Gastroesophageal sphincter (tissue), 4 donors: ENCODE data around the gene FLRT3. TPM values are rescaled to one million over a fixed set of nuclear protein-coding genes. Genes with fewer than 3 reads are reported as not detected.

Source experiments
- ATAC-seq: fragments of 150-250 bp; one replicate; pipeline ENCODE4 v1.9.1; 2016; ENCODE audit warnings: mild to moderate bottlenecking, moderate library complexity
- H3K27ac ChIP-seq, 4 donors: fragments of 200-600 bp; sonication (generic) in 3 of 4; 1 replicate in 3 of 4; 2 replicates in 1 of 4; pipeline ENCODE4 v1.5.1; 2016 to 2019
- H3K27me3 ChIP-seq: fragments of 200-600 bp; sonication (generic); one replicate; pipeline ENCODE4 v1.5.1; 2019
- H3K36me3 ChIP-seq, 2 donors: fragments of 200-600 bp; sonication (generic); one replicate each; pipeline ENCODE4 v1.5.1; 2019; ENCODE audit warnings: control low read depth in 1 of 2
- H3K4me1 ChIP-seq, 3 donors: fragments of 200-600 bp; sonication (generic); 1 replicate in 2 of 3; 2 replicates in 1 of 3; pipeline ENCODE4 v1.5.1; 2016 to 2019; ENCODE audit warnings: control low read depth in 2 of 3
- H3K4me3 ChIP-seq, 2 donors: fragments of 200-600 bp; sonication (generic); one replicate each; pipeline ENCODE4 v1.5.1; 2019; ENCODE audit warnings: mild to moderate bottlenecking in 1 of 2, moderate library complexity in 1 of 2
- H3K9me3 ChIP-seq, 3 donors: fragments of 200-600 bp; sonication (generic); one replicate each; pipeline ENCODE4 v1.5.1; 2017 to 2019; ENCODE audit warnings: control low read depth in 2 of 3
- EP300 ChIP-seq: sonication (generic); formaldehyde crosslinking; IDR thresholded peaks from one replicate; pipeline ENCODE4 v1.6.1; 2017; ENCODE audit warnings: antibody characterized with exemption, mild to moderate bottlenecking
- POLR2A ChIP-seq, 2 donors: fragments of 450-650 bp; IDR thresholded peaks; one replicate each; pipeline ENCODE4 v1.6.1; 2017; ENCODE audit warnings: antibody characterized with exemption in 2 of 2, mild to moderate bottlenecking in 2 of 2, moderate library complexity in 1 of 2
- POLR2AphosphoS5 ChIP-seq: sonication (generic); formaldehyde crosslinking; IDR thresholded peaks from one replicate; pipeline ENCODE4 v1.6.1; 2017; ENCODE audit warnings: antibody characterized with exemption
- WGBS, 2 donors: methylation state at CpG; one replicate each; pipeline ENCODE4 v1.1.5; 2018; ENCODE audit warnings: low coverage in 1 of 2; 5-methylcytosine and 5-hydroxymethylcytosine counted together
- total RNA-seq, 4 donors: library from RNA; depleted of rRNA; stranded (reverse); fragments of >200 nt; gene quantifications; one replicate each; pipeline ENCODE4 v1.1.0, GENCODE V29; 2016
- TF ChIP-seq, protein P1 (sequence below), 4 experiments: fragments of 200-600 bp in 2 of 4; fragments of 450-650 bp in 2 of 4; sonication (generic) in 1 of 4; IDR thresholded peaks; one replicate each; pipeline ENCODE4 v1.5.1; 2017 to 2019; ENCODE audit warnings: antibody characterized with exemption in 4 of 4, mild to moderate bottlenecking in 2 of 4, moderate library complexity in 2 of 4

FLRT3 gene
- total RNA-seq, 4 donors from 2014 or later = 0.96 to 8.3 (median 2.2) TPM

DNA sequence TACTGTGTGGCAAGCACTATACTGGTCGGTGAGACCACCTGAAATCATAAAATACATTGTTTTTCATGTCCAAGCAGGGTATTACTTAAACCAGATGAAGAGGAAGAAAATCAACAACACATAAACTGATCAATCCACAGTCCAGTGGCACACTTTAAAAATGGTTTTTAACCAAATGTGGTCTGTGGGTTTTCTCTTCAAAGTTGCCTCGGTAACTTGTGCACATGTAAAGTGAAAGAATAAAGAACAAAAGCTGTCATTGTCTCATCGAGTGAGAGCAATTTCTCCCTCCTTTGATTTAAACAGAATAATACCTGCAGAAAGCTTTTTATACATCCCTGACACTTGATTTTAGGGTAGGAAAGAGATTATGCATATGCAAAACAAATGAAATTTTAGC, 3.7 kb downstream of the FLRT3 start:
- peaks cover 0 to 5% (median 2%) of the 10 kb centered on the region in 3 donors for H3K4me1 ChIP-seq
- H3K4me3 ChIP-seq = peak overlapping the region in 1 of 2 donors; percentile 3
- 47 to 62% methylated on average over 3 of the region's 3 CpGs for WGBS, 2 donors
- H3K27ac ChIP-seq = no peak overlapping the region
- ATAC-seq = no peak
- H3K27me3 ChIP-seq = no peaks in the 10 kb centered on the region
- TF ChIP-seq POLR2AphosphoS5 = no peak
- TF ChIP-seq, protein P1, sequence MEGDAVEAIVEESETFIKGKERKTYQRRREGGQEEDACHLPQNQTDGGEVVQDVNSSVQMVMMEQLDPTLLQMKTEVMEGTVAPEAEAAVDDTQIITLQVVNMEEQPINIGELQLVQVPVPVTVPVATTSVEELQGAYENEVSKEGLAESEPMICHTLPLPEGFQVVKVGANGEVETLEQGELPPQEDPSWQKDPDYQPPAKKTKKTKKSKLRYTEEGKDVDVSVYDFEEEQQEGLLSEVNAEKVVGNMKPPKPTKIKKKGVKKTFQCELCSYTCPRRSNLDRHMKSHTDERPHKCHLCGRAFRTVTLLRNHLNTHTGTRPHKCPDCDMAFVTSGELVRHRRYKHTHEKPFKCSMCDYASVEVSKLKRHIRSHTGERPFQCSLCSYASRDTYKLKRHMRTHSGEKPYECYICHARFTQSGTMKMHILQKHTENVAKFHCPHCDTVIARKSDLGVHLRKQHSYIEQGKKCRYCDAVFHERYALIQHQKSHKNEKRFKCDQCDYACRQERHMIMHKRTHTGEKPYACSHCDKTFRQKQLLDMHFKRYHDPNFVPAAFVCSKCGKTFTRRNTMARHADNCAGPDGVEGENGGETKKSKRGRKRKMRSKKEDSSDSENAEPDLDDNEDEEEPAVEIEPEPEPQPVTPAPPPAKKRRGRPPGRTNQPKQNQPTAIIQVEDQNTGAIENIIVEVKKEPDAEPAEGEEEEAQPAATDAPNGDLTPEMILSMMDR (IDR thresholded peaks at IDR 0.05) = no peak
- TF ChIP-seq EP300 = no peak
- no peak for TF ChIP-seq POLR2A (IDR thresholded peaks at IDR 0.05)
- no peaks in the 10 kb centered on the region for H3K9me3 ChIP-seq
- no peaks in the 10 kb centered on the region for H3K36me3 ChIP-seq

DNA sequence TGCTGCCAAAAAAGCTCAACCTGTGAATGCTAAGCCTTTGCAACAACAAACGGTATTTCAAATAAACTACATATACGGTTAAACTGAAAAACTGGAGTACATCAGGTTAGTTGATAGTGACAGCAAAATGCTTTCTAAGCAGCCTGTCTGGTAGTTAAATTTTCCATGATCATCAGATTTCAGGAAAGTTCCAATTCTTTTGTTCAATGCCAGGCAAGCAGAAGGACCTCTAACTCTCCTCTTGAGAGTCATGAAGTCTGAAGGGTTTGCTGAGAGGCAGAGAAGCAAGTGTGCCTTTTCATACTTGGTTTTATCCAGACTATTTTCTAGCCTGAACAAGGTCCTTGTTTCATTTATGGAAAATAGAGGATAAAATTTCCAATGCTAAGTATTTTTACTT, 4.5 kb downstream of the FLRT3 start:
- no peak for ATAC-seq
- Histone ChIP-seq H3K4me1 (peaks cover 0 to 5% (median 2%) of the 10 kb centered on the region in 3 donors), H3K27me3 (no peaks in the 10 kb centered on the region), H3K4me3 (no peak overlapping the region), H3K9me3 (no peaks in the 10 kb centered on the region), H3K36me3 (no peaks in the 10 kb centered on the region), H3K27ac (no peak overlapping the region)
- TF ChIP-seq, protein P1 (IDR thresholded peaks at IDR 0.05) = no peak
- TF ChIP-seq EP300 (no peak), POLR2AphosphoS5 (no peak), POLR2A (IDR thresholded peaks at IDR 0.05) (no peak)
- 80 to 90% methylated on average over 2 of the region's 2 CpGs for WGBS, 2 donors

DNA sequence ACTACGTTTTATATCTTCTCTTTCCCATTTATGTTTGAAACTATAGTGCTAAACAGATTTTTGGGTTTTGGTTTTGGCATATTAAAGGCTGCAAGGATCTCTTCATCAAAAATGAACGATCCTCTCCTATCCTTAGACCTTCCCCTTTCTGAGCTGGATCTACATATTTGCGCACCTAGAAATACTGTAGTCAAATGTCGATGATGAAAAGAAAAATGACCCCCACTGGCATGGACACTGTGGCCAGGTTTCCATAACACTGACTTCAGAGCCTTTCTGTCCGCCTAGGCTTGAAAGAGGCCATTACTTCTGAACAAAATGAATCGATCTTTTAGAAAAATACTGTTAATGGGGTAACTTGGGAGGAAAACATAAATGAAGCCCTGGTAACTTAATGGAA, 5.8 kb downstream of the FLRT3 start:
- no peak for ATAC-seq
- no peak overlapping the region for H3K4me3 ChIP-seq
- H3K36me3 ChIP-seq = peaks cover 0 to 8% of the 10 kb centered on the region in 2 donors
- 79 to 88% methylated on average over 6 of the region's 6 CpGs for WGBS, 2 donors
- TF ChIP-seq POLR2A (IDR thresholded peaks at IDR 0.05) (no peak), EP300 (no peak), POLR2AphosphoS5 (no peak)
- TF ChIP-seq, protein P1 (IDR thresholded peaks at IDR 0.05) = no peak
- H3K4me1 ChIP-seq = peaks cover 0 to 5% (median 1%) of the 10 kb centered on the region in 3 donors
- H3K27me3 ChIP-seq = no peaks in the 10 kb centered on the region
- H3K9me3 ChIP-seq = no peaks in the 10 kb centered on the region
- no peak overlapping the region for H3K27ac ChIP-seq

DNA sequence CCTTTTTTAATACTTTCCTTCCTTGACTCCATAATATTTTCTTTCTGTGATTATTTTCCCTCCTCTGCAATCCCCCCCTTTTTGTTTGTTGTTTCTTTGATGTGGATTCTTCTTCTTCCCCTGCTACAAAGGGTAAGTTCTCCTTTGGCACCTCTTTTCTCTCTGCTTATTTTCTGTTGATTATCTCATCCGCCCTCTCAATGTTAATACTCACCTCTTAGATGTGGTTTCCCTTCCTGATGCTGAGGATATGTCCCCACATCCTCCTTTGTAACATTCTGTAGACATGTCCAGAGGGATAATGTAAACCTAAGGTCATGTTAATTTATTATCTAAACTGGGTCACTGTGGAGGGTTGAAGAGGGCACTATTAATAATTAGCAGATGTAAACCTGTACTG, 17.7 kb downstream of the FLRT3 start:
- no peaks in the 10 kb centered on the region for H3K9me3 ChIP-seq
- H3K27me3 ChIP-seq = no peaks in the 10 kb centered on the region
- no peaks in the 10 kb centered on the region for H3K36me3 ChIP-seq
- TF ChIP-seq EP300 (no peak), POLR2A (IDR thresholded peaks at IDR 0.05) (no peak), POLR2AphosphoS5 (no peak)
- TF ChIP-seq, protein P1 (IDR thresholded peaks at IDR 0.05) = no peak
- no peaks in the 10 kb centered on the region for H3K4me1 ChIP-seq
- H3K4me3 ChIP-seq = no peak overlapping the region
- no peak for ATAC-seq
- 80 to 100% methylated on average over 1 of the region's 1 CpG for WGBS, 2 donors
- no peak overlapping the region for H3K27ac ChIP-seq

DNA sequence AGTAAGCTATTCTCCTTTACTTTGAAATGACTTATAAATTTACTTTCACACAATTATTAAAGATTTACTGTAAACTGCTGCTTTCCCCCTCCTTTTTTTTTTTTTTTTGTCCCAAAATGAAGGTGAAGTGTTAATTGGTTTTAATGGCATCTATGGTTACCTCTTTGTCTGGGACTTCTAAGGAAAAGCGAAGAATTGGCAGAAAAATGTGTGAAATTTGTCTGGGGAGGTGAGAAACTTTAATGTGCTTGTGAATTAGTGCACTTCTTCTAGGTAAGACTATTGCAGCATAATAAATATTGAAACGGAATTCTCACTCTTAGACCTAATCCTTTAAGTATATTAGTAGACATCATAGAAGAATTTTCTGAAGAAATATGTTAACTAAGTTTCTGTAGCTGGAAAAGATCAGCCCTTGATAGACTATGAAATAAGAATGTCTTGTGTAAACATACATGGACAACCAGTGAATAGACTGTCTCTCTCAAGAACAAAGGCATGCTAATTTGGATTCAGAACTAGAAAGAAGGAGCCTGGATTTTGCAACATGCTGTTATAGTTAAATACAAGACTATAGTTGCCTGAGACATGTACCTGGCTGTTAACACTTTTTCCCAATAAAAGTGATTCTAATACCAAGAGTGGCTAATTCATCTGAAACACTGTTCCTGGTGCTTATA, 23.9 kb downstream of the FLRT3 start:
- H3K27me3 ChIP-seq = no peaks in the 10 kb centered on the region
- TF ChIP-seq POLR2A (IDR thresholded peaks at IDR 0.05) (no peak), EP300 (no peak), POLR2AphosphoS5 (no peak)
- TF ChIP-seq, protein P1 (IDR thresholded peaks at IDR 0.05) = no peak
- no peaks in the 10 kb centered on the region for H3K36me3 ChIP-seq
- no peak overlapping the region for H3K4me3 ChIP-seq
- no peak for ATAC-seq
- H3K4me1 ChIP-seq = peaks cover 0 to 10% (median 0%) of the 10 kb centered on the region in 3 donors
- no peaks in the 10 kb centered on the region for H3K9me3 ChIP-seq
- WGBS, 2 donors = 33 to 54% methylated on average over 2 of the region's 2 CpGs
- no peak overlapping the region for H3K27ac ChIP-seq
